HG02852 (cell line): Measurements from ENCODE around the gene DNAJA2.
"Not testable (repeated sequence)": the region's sequence is repeated elsewhere in the genome, so short reads cannot be mapped to it uniquely, and the experiment has no call there.

Experiments
- ATAC-seq: cut with Tn5 transposase; IDR thresholded peaks from one replicate; pipeline ENCODE4 v1.9.1; 2021; ENCODE audit warnings: mild to moderate bottlenecking, moderate library complexity; ENCODE audit not compliant: unreplicated experiment

The DNAJA2 gene

GRCh38 chr16:46975908-46976470 lies 2.5 kb upstream of the DNAJA2 start:
- no peak for ATAC-seq

DNA sequence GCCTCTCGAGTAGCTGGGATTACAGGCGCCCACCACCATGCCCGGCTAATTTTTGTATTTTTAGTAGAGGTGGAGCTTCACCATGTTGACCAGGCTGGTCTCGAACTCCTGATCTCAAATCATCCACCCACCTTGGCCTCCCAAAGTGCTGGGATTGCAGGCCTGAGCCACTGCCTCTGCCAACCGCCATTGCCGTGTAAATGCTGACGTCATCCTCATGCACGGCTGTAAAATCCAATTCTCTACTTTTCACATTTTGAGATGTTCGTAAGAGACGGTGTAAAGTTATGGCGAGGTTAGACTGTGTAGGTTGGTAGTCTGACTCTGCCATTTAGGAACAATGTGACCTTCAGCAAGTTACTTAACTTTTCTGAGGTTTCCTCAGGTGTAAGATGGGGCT lies 1.7 kb upstream of the DNAJA2 start:
- ATAC-seq: no peak

- no peak for ATAC-seq
Observed at GRCh38 chr16:46974352-46974751, 878 bp upstream of the DNAJA2 start.

- ATAC-seq: no peak
Observed at GRCh38 chr16:46973996-46974324, 486 bp upstream of the DNAJA2 start.

DNA sequence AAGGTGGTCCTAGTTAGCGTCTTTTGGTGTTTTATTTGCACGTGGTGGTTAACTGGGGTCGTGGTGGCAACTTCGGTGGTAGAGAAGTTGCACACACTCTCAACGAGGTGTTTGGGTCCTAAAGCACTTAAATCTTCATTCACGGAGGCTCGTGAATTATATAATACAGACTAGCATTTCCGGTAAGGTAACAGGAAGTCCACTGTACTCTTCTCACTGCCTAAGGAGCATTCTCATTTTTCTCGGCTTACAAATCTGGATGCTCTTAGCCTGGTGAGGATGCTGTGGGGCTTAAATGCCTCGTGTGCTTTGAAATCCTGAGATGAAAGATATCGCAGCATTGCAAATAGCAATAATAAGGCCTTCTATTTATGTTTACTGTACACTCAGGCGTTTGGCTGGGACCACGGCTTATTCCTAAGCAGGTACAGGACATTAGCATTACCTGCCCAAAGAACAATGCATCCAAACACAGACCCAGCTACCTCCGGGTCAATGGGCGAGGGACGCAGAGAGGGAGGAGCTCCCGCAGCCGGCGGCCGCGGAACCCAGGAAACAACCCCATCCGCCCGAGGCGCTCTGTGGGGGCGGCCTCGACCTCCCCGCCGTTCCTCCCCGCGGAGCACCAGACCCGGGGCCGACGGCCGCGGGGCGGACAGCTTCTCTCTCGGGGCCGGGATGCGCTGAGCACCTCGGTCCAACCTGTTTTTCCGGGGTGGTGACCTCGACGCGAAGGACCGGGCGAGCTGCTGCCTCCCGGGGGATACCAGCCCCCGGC lies 856 bp downstream of the DNAJA2 start:
- peak; percentile 58 for ATAC-seq

- ATAC-seq: no peak
Observed at GRCh38 chr16:46971271-46971670, 2.2 kb downstream of the DNAJA2 start.

GRCh38 chr16:46970089-46970488 lies 3.4 kb downstream of the DNAJA2 start:
- no peak for ATAC-seq

- ATAC-seq: no peak
Observed at GRCh38 chr16:46968063-46968435, 5.4 kb downstream of the DNAJA2 start.

GRCh38 chr16:46962629-46963028 lies 10.8 kb downstream of the DNAJA2 start:
- no peak for ATAC-seq

DNA sequence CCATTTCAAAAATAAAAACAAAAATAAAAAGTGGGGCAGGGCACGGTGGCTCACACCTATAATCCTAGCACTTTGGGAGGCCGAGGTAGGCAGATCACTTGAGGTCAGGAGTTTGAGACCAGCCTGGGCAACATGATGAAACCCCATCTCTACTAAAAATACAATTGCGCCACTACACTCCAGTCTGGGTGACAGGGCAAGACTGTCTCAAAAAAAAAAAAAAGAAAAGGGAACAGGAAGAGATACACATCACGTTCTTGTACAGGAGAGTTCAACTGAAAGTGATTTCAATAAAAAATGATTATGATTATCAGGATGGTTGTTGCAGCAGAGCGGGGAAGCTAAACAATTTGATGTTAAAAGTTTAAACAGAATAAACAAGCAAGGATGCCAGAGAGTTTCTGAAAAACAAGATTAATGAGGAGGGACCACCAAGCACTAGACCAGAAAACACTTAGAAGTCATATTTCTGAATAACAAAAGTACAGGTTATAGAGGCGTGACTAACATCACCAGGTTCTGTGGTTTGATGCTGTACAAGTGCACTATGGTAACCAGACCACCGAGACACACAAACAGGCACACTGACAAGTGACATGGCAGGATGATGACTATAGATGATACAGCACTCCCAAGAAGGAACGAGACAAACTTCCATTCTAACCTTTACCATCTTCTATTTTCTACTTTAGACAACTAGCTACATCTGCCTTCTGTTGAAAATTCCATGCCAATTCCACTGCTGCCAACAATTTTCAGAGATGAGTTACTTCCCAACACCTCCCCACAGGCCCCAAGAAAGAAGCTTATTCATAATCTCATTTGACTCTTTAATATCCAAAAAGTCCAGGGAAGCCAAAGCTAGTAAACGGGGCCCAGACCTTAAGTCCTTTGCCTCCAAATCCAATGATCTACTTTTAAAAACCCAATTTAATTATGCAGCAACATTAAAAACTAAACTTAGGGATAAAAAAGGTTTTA lies 11.8 kb downstream of the DNAJA2 start:
- no peak for ATAC-seq

DNA sequence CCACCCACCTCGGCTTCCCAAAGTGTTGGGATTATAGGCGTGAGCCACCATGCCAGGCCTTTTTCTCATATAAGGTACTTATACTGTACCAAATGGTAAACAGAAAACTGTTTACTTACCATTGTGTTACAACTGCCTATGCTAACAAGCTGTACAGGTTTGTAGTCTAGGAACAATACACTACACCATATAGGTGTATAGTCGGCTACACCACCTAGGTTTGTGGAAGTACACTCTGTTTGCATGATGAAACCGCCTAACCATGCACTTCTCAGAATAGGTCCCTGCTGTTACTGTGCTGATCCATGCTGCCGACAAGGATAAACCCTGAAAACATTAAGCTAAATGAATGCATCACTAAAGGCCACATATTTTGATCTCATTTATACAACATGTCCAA lies 18.9 kb downstream of the DNAJA2 start:
- ATAC-seq: no peak

GRCh38 chr16:46950009-46950408 lies 23.5 kb downstream of the DNAJA2 start:
- no peak for ATAC-seq

GRCh38 chr16:46949241-46949892 lies 24.1 kb downstream of the DNAJA2 start:
- no peak for ATAC-seq

DNA sequence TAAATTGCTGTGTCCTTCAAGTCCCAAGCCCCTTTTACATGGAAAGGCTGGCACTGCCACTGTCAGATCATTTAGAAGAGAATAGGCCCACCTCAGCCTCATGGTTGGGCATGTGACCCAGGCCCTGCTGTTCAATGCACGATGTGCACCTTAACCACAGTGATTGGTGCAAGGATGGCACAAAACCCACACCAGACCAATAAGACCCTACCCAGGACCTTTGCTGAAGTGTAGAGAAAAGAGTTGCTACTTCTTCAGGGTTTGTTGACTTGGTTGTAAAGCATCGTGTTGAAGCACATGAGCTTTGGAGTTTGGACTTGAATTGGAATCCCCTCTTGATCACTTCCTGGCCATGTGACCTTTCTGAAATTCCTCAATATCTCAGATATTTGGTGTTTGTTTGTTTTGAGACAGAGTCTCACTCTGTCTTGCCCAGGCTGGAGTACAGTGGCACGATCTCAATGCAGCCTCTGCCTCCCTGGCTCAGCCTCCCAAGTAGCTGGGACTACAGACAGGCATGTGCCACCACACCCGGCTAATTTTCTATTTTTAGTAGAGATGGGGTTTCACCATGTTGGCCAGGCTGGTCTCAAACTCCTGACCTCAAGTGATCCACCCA lies 24.8 kb downstream of the DNAJA2 start:
- no peak for ATAC-seq

GRCh38 chr16:46947900-46948547 lies 25.4 kb downstream of the DNAJA2 start:
- ATAC-seq: peak; percentile 61

DNA sequence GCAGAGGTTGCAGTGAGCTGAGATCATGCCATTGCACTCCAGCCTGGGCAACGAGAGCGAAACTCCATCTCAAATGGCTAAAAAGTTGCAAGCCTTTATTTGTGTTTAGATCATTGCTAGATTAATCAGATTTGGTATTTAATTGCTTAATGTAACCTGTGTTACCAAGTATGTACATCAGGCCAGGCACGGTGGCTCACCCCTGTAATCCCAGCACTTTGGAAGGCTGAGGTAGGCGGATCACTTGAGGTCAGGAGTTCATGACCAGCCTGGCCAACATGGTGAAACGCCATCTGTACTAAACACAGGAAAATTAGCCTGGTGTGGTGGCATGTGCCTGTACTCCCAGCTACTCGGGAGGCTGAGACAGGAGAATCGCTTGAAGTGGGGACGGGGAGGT lies 28.8 kb downstream of the DNAJA2 start:
- ATAC-seq: not testable (repeated sequence)

DNA sequence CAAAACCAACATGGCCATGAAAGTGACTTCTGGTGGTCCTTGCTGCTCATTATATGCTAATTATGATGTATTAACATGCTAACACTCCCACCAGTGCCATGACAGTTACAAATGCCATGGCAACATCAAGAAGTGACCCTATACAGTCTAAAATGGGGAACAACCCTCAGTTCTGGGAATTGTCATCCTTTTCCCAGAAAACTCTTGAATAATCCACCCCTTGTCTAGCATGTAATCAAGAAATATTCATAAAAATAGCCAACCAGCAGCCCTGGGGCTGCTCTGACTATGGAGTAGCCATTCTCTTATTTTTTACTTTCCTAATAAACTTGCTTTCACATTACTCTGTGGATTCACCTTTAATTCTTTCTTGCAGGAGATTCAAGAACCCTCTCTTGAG lies 35.9 kb downstream of the DNAJA2 start:
- no peak for ATAC-seq

GRCh38 chr16:46932802-46933201 lies 40.7 kb downstream of the DNAJA2 start:
- ATAC-seq: peak; percentile 46

- ATAC-seq: no peak
Observed at GRCh38 chr16:46930861-46931260, 42.6 kb downstream of the DNAJA2 start.
